ENCODE results near the gene MINAR1. TPM values are rescaled to one million over a fixed set of nuclear protein-coding genes. Genes with fewer than 3 reads are reported as not detected.

MINAR1 gene
- total RNA-seq, 1 experiment from 2014 or later, result 0.22 TPM

DNA sequence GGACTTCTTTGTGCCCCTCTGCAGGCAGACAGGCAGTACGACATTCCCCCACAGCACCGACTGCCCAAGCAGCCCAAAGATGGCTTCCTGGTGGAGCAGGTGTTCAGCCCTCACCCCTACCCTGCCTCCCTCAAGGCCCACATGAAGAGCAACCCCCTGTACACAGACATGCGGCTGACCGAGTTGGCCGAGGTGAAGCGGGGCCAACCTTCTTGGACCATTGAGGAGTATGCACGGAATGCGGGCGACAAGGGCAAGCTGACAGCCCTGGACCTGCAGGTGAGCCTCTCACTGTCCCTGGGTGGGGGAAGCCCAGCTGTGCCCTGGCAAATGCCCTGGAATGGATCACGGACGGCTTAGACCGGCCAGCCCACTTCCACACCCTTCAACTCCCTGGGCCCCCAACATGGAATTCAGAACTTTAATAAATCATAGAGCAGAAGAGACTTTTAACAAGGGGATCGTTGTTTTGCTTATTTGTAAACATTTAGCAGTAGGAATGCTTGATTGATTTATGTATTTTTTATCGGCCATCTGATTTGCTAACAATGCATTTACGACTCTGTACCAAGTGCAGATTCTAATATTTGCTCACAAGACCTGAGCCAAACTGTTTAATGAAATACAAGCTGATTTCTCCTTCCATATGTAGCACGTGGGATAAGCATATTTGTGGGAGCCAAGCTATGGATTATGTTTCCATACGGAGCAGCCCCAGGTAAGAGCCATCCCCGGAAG, 31.1 kb downstream of the MINAR1 start:
- Histone ChIP-seq H3K27me3 (ENCODE audit: insufficient read depth, low read depth) (no peaks in the 10 kb centered on the region), H3F3A (ENCODE audit: insufficient read depth, low read depth) (no peaks in the 10 kb centered on the region), H3K4me1 (replicated peaks; ENCODE audit: insufficient read depth) (no peaks in the 10 kb centered on the region), H3K9me2 (ENCODE audit: insufficient read depth) (no peaks in the 10 kb centered on the region), H4K20me1 (ENCODE audit: insufficient read depth) (no peaks in the 10 kb centered on the region), H3K4me3 (no peak overlapping the region), H2AFZ (no peak overlapping the region), H3K4me2 (no peak overlapping the region), H3K9me3 (ENCODE audit: insufficient read depth, low read depth) (no peaks in the 10 kb centered on the region), H3K79me2 (ENCODE audit: low read depth) (no peaks in the 10 kb centered on the region), H3K27ac (no peak overlapping the region), H3K36me3 (ENCODE audit: low read depth) (no peaks in the 10 kb centered on the region)
- no peak for TF ChIP-seq EZH2 (IDR thresholded peaks at IDR 0.05; ENCODE audit: low read depth)
- TF ChIP-seq, protein P1, sequence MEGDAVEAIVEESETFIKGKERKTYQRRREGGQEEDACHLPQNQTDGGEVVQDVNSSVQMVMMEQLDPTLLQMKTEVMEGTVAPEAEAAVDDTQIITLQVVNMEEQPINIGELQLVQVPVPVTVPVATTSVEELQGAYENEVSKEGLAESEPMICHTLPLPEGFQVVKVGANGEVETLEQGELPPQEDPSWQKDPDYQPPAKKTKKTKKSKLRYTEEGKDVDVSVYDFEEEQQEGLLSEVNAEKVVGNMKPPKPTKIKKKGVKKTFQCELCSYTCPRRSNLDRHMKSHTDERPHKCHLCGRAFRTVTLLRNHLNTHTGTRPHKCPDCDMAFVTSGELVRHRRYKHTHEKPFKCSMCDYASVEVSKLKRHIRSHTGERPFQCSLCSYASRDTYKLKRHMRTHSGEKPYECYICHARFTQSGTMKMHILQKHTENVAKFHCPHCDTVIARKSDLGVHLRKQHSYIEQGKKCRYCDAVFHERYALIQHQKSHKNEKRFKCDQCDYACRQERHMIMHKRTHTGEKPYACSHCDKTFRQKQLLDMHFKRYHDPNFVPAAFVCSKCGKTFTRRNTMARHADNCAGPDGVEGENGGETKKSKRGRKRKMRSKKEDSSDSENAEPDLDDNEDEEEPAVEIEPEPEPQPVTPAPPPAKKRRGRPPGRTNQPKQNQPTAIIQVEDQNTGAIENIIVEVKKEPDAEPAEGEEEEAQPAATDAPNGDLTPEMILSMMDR (conservative IDR thresholded peaks at IDR 0.05), result no peak
- DNase-seq, result no peak
- POLR2A ChIA-PET (ENCODE audit: unreplicated experiment), result no interaction called here
- CTCF ChIA-PET, result no interaction called here
- intact Hi-C loops (cut with micrococcal nuclease; ENCODE audit: unreplicated experiment), result no loop called here
- no TSS peak for BruUV-seq (replicated peaks)

DNA sequence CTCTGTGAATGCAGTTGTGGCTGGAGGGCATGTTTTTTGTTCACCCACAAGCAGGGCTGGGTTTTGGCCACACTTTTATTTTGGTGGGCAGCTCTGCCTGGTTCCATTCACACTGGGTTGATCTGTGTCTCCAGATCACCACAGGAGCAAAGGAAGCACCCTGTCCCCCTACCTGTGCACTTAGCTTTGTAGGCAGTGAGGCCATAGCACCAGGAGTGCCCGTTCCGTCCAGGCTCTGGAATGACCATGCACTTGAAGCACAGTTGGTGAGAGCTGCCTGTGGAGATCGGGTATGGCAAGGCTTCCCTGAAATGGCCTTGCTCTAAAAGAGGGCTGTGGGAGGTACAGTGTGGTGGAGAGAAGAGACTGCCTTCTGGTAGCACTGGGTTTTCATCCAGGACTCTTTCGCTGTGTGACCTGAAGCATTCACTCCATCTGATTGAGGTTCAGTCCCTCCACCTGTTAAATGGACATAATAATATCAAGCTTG, 31.7 kb downstream of the MINAR1 start:
- H3K4me2 ChIP-seq, result no peak overlapping the region
- H2AFZ ChIP-seq, result no peak overlapping the region
- H3K9me2 ChIP-seq (ENCODE audit: insufficient read depth), result no peaks in the 10 kb centered on the region
- no TSS peak for BruUV-seq (replicated peaks)
- H3K9me3 ChIP-seq (ENCODE audit: insufficient read depth, low read depth), result no peaks in the 10 kb centered on the region
- ChIA-PET POLR2A (ENCODE audit: unreplicated experiment) (no interaction called here), CTCF (no interaction called here)
- no peaks in the 10 kb centered on the region for H3K79me2 ChIP-seq (ENCODE audit: low read depth)
- H3F3A ChIP-seq (ENCODE audit: insufficient read depth, low read depth), result no peaks in the 10 kb centered on the region
- no peak overlapping the region for H3K4me3 ChIP-seq
- no peaks in the 10 kb centered on the region for H3K4me1 ChIP-seq (replicated peaks; ENCODE audit: insufficient read depth)
- intact Hi-C loops (cut with micrococcal nuclease; ENCODE audit: unreplicated experiment), result no loop called here
- no peaks in the 10 kb centered on the region for H4K20me1 ChIP-seq (ENCODE audit: insufficient read depth)
- TF ChIP-seq, protein P1 (conservative IDR thresholded peaks at IDR 0.05), result no peak
- no peak for TF ChIP-seq EZH2 (IDR thresholded peaks at IDR 0.05; ENCODE audit: low read depth)
- DNase-seq, result no peak
- no peaks in the 10 kb centered on the region for H3K27me3 ChIP-seq (ENCODE audit: insufficient read depth, low read depth)
- no peaks in the 10 kb centered on the region for H3K36me3 ChIP-seq (ENCODE audit: low read depth)
- H3K27ac ChIP-seq, result no peak overlapping the region

GRCh38 chr15:79466488-79466887, 34.4 kb downstream of the MINAR1 start:
- Histone ChIP-seq H3K4me3 (no peak overlapping the region), H3K27ac (no peak overlapping the region), H3K79me2 (ENCODE audit: low read depth) (no peaks in the 10 kb centered on the region), H4K20me1 (ENCODE audit: insufficient read depth) (no peaks in the 10 kb centered on the region), H2AFZ (no peak overlapping the region), H3F3A (ENCODE audit: insufficient read depth, low read depth) (no peaks in the 10 kb centered on the region), H3K4me2 (no peak overlapping the region), H3K9me2 (ENCODE audit: insufficient read depth) (no peaks in the 10 kb centered on the region), H3K9me3 (ENCODE audit: insufficient read depth, low read depth) (no peaks in the 10 kb centered on the region), H3K36me3 (ENCODE audit: low read depth) (no peaks in the 10 kb centered on the region), H3K4me1 (replicated peaks; ENCODE audit: insufficient read depth) (no peaks in the 10 kb centered on the region), H3K27me3 (ENCODE audit: insufficient read depth, low read depth) (no peaks in the 10 kb centered on the region)
- POLR2A ChIA-PET (ENCODE audit: unreplicated experiment), result no interaction called here
- CTCF ChIA-PET, result no interaction called here
- TF ChIP-seq, protein P1 (conservative IDR thresholded peaks at IDR 0.05), result no peak
- BruUV-seq (replicated peaks), result no TSS peak
- intact Hi-C loops (cut with micrococcal nuclease; ENCODE audit: unreplicated experiment), result no loop called here
- DNase-seq, result no peak
